ENCODE results near the gene TSFM.

- TF ChIP-seq POLR2AphosphoS5 (IDR thresholded peaks at IDR 0.05) (no peak), CTCF (IDR thresholded peaks at IDR 0.05) (no peak), EP300 (IDR thresholded peaks at IDR 0.05) (no peak)
Observed at GRCh38 chr12:57754411-57755193, 28.0 kb upstream of the TSFM start, which contains the start of gene MARCHF9.
